Esophagus (tissue), 2 donors: Measurements from ENCODE around the gene TSR3. TPM values are rescaled to one million over a fixed set of nuclear protein-coding genes. Genes with fewer than 3 reads are reported as not detected.

ENCODE experiments used
- H3K27ac ChIP-seq, 2 donors: one replicate each; pipeline ENCODE4 v1.5.1; 2013; ENCODE audit warnings: low read depth in 2 of 2, mild to moderate bottlenecking in 2 of 2, inconsistent platforms in 1 of 2, low read length in 1 of 2, moderate library complexity in 1 of 2
- H3K27me3 ChIP-seq, 2 donors: one replicate each; pipeline ENCODE4 v1.6.1; 2013; ENCODE audit warnings: low read length in 2 of 2, control low read depth in 1 of 2, mild to moderate bottlenecking in 1 of 2; ENCODE audit not compliant: insufficient read depth in 2 of 2, control insufficient read depth in 1 of 2
- H3K36me3 ChIP-seq, 2 donors: one replicate each; pipeline ENCODE4 v1.6.1; 2013; ENCODE audit warnings: low read length in 1 of 2; ENCODE audit not compliant: control insufficient read depth in 2 of 2, insufficient read depth in 2 of 2
- H3K4me1 ChIP-seq, 2 donors: one replicate each; pipeline ENCODE4 v1.6.1; 2013; ENCODE audit warnings: low read length in 1 of 2; ENCODE audit not compliant: control insufficient read depth in 2 of 2, insufficient read depth in 2 of 2
- H3K4me3 ChIP-seq, 2 donors: one replicate each; pipeline ENCODE4 v1.5.1; 2013; ENCODE audit warnings: low read length in 2 of 2, mild to moderate bottlenecking in 2 of 2, low read depth in 1 of 2, moderate library complexity in 1 of 2
- H3K9me3 ChIP-seq, 2 donors: one replicate each; pipeline ENCODE4 v1.6.1; 2013; ENCODE audit warnings: mild to moderate bottlenecking in 2 of 2, low read depth in 1 of 2, low read length in 1 of 2, moderate library complexity in 1 of 2; ENCODE audit not compliant: control insufficient read depth in 2 of 2, insufficient read depth in 1 of 2
- WGBS, 2 donors: extraction: QIAGEN DNeasy Blood & Tissue Kit; methylation state at CpG; one replicate each; pipeline ENCODE4 v1.1.7; 2013; 5-methylcytosine and 5-hydroxymethylcytosine counted together
- polyA plus RNA-seq, 2 donors: library from polyadenylated mRNA; stranded (reverse); fragments of 200-250 nt; gene quantifications; one replicate each; pipeline ENCODE4 v1.2.3, GENCODE V29; 2013
- donor health status: healthy with polysubstance abuse.
- donor health status: Bipolar disorder and iron deficiency.

The TSR3 gene
- polyA plus RNA-seq, 2 donors = 31.4 to 53.0 TPM

GRCh38 chr16:1320658-1321240 lies 30.9 kb downstream of the TSR3 start:
- no peak overlapping the region for H3K4me3 ChIP-seq
- no peak overlapping the region for H3K27ac ChIP-seq
- peaks cover 0 to 2% of the 10 kb centered on the region in 2 donors for H3K4me1 ChIP-seq
- peaks cover 0 to 3% of the 10 kb centered on the region in 2 donors for H3K9me3 ChIP-seq
- WGBS, 2 donors = 86 to 90% methylated on average over 19 to 22 of the region's 22 CpGs
- H3K27me3 ChIP-seq = no peaks in the 10 kb centered on the region
- H3K36me3 ChIP-seq = peaks cover 16 to 75% of the 10 kb centered on the region in 2 donors

DNA sequence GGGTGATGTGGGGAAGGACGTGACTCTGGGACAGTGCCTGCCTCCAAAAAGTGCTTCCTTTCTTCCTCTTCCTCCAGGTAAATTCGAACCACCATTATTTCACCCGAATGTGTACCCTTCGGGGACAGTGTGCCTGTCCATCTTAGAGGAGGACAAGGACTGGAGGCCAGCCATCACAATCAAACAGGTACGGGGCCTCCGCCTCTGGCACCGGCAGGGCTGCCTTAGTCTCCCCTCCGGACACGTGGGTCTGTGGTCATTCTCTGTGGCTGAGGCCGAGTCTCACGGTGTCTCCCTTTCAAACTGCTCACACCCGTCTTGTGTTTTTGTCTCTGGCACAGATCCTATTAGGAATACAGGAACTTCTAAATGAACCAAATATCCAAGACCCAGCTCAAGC lies 31.6 kb downstream of the TSR3 start:
- H3K4me1 ChIP-seq = peaks cover 0 to 2% of the 10 kb centered on the region in 2 donors
- no peaks in the 10 kb centered on the region for H3K27me3 ChIP-seq
- H3K27ac ChIP-seq = no peak overlapping the region
- no peak overlapping the region for H3K4me3 ChIP-seq
- peaks cover 0 to 3% of the 10 kb centered on the region in 2 donors for H3K9me3 ChIP-seq
- H3K36me3 ChIP-seq = peaks cover 14 to 82% of the 10 kb centered on the region in 2 donors
- 84 to 86% methylated on average over 12 of the region's 12 CpGs for WGBS, 2 donors

- Histone ChIP-seq H3K4me3 (no peak overlapping the region), H3K36me3 (peaks cover 19 to 84% of the 10 kb centered on the region in 2 donors), H3K27me3 (no peaks in the 10 kb centered on the region), H3K4me1 (peaks cover 0 to 2% of the 10 kb centered on the region in 2 donors), H3K9me3 (peaks cover 0 to 3% of the 10 kb centered on the region in 2 donors), H3K27ac (no peak overlapping the region)
- WGBS, 2 donors = 93 to 94% methylated on average over 31 to 33 of the region's 33 CpGs
These were observed 32.6 kb downstream of the TSR3 start for GRCh38 chr16:1319041-1319440.

- no peaks in the 10 kb centered on the region for H3K27me3 ChIP-seq
- no peak overlapping the region for H3K27ac ChIP-seq
- no peak overlapping the region for H3K4me3 ChIP-seq
- H3K36me3 ChIP-seq = peaks cover 24 to 81% of the 10 kb centered on the region in 2 donors
- peaks cover 0 to under 1% of the 10 kb centered on the region in 2 donors for H3K4me1 ChIP-seq
- WGBS, 2 donors = 75 to 80% methylated on average over 9 of the region's 9 CpGs
- H3K9me3 ChIP-seq = peaks cover 0 to 3% of the 10 kb centered on the region in 2 donors
These were observed 33.5 kb downstream of the TSR3 start for GRCh38 chr16:1318268-1318545.

DNA sequence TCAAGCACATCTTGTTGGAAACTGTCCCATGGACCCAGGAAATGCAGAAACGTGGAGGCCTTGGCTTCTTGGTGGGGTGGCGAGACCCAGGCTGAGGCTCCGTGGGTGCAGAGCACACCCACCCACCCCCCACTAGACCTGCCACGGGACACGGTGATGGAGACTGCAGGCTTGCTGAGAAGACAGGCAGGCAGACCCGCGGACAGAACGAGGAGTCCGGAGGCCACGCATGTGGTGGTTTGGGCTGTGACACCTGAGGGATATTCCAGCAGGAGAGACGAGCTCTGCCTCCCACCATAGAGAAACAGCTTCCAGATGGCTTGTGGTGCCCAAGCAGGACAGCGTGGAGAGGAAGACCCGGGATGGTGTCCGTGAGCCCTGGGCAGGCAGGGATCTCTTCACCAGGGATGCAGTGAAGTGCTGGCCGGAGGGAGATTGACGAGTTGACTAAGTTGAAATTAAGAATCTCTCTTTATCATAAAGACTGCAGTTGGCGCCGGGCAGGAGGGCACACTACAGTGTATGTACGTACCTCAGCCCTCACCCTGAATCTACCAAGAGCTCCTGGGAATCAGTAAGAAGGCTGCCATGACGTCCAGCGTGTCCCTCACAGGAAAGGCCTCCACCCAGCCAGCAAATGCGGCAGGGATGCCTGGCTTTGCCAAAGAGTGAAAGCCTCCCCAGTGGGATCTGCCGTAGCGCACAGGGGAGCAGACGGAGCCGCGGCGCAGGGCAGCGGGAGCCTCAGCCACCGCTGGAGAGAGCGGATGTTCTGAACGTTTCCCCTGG lies 34.0 kb downstream of the TSR3 start:
- 90% methylated on average over 32 of the region's 32 CpGs for WGBS, 2 donors
- peaks cover 0 to 3% of the 10 kb centered on the region in 2 donors for H3K9me3 ChIP-seq
- no peaks in the 10 kb centered on the region for H3K27me3 ChIP-seq
- H3K27ac ChIP-seq = no peak overlapping the region
- peaks cover 24 to 85% of the 10 kb centered on the region in 2 donors for H3K36me3 ChIP-seq
- no peak overlapping the region for H3K4me3 ChIP-seq
- H3K4me1 ChIP-seq = peaks cover 0 to 3% of the 10 kb centered on the region in 2 donors

- Histone ChIP-seq H3K27me3 (no peaks in the 10 kb centered on the region), H3K9me3 (no peaks in the 10 kb centered on the region), H3K27ac (no peak overlapping the region), H3K4me1 (peaks cover 12 to 17% of the 10 kb centered on the region in 2 donors), H3K4me3 (no peak overlapping the region), H3K36me3 (peaks cover 23 to 81% of the 10 kb centered on the region in 2 donors)
- 89 to 92% methylated on average over 14 of the region's 14 CpGs for WGBS, 2 donors
These were observed 35.7 kb downstream of the TSR3 start for GRCh38 chr16:1316033-1316405.

GRCh38 chr16:1315081-1316032 lies 36.3 kb downstream of the TSR3 start:
- H3K4me1 ChIP-seq = peaks cover 12 to 21% of the 10 kb centered on the region in 2 donors
- H3K9me3 ChIP-seq = no peaks in the 10 kb centered on the region
- no peak overlapping the region for H3K27ac ChIP-seq
- peaks cover 20 to 74% of the 10 kb centered on the region in 2 donors for H3K36me3 ChIP-seq
- no peaks in the 10 kb centered on the region for H3K27me3 ChIP-seq
- H3K4me3 ChIP-seq = no peak overlapping the region
- 82 to 84% methylated on average over 45 to 46 of the region's 46 CpGs for WGBS, 2 donors

DNA sequence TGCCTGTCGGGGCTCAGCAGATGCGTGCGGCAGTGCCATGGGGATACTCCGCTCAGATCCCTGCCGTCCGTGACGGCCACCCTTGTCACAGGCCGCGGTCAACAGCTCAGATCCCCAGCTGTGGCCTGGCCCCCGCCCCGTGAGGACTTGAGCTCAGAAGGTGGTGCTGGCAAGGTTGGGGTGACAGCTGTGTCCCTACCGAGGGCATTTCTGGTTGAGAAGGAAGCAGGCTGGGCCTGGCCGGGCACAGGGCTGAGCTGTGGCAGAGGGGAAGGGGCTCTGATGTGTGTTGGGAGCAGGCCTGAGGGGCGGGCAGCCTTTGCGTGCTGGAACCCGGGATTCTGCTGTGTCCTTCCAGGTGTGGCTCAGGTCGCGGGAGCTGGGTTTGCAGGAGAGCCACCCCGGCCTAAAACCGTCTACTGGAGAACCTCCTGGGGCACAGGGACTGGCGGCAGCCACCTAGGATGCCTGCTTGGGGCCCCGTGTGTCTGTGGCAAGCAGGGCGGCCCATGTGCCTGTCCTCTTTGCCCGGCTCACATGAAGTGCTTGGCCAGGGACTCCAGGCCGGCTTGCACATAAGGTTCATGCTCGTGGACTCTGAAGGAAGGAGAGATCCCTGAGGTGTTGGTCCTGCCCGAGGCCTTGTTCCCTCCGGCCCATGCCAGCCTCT lies 37.1 kb downstream of the TSR3 start:
- no peaks in the 10 kb centered on the region for H3K9me3 ChIP-seq
- H3K4me3 ChIP-seq = no peak overlapping the region
- no peak overlapping the region for H3K27ac ChIP-seq
- 87 to 89% methylated on average over 28 of the region's 28 CpGs for WGBS, 2 donors
- H3K4me1 ChIP-seq = peaks cover 12 to 21% of the 10 kb centered on the region in 2 donors
- no peaks in the 10 kb centered on the region for H3K27me3 ChIP-seq
- H3K36me3 ChIP-seq = peaks cover 12 to 66% of the 10 kb centered on the region in 2 donors
